COR-L47 (cell line): ENCODE measurements around the gene KCNK7.
"Not testable (repeated sequence)": the region's sequence is repeated elsewhere in the genome, so short reads cannot be mapped to it uniquely, and the experiment has no call there.

ENCODE experiments used
- DNase-seq: peaks from one replicate; lab custom pipeline; 2025; lab: John Stamatoyannopoulos, UW

KCNK7 gene

DNA sequence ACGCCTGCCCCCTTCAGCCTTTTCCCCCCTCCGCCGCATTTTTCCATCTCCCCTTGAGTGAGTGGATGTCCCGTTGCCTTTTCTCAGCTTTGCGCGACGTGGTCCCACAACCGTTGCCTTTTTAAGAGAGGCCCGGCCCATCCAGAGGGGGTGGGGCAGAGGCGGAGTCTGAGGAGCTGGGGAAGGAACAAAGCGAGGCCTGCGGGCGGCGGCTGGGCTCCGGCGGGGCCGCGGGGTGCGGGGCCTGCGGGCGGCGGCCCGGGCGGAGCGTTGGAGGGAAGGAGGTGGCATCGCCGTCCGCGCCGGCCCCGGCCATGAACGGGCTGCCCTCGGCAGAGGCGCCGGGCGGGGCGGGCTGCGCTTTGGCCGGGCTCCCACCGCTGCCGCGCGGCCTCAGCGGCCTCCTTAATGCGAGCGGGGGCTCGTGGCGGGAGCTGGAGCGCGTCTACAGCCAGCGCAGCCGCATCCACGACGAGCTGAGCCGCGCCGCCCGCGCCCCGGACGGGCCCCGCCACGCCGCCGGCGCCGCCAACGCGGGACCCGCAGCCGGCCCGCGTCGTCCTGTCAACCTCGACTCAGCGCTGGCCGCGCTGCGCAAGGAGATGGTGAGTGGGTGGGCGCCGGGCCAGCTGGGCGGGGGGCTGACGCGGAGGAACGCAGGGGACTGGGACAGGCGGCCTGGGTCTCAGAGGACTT, 23.1 kb downstream of the KCNK7 start, which contains the start of gene FAM89B:
Gene FAM89B (plus strand): TSS at position 183 of the 696 bp plus-strand sequence. CDS start 132 bp downstream, at position 315.
- peak; percentile 57 for DNase-seq

DNA sequence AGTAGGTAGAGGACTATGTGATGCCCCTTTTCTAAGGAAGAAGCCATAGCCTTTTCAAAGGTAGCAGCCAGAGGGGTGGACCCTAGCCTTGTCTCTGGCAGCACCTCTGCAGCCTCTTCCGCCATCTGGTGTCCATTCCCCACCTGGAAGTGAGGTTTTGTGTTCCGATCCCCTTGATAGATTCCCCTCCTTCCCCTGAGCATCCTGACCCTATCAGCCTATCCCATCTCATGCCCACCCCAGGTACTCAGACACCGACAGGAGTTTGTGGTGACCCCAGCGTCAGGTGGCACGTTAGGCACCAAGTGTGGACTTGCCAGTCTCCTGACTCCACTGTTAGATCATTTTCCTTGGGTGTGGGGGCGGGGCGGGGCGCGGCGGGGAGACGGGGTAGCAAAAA, 23.7 kb downstream of the KCNK7 start:
- peak; percentile 71 for DNase-seq

DNA sequence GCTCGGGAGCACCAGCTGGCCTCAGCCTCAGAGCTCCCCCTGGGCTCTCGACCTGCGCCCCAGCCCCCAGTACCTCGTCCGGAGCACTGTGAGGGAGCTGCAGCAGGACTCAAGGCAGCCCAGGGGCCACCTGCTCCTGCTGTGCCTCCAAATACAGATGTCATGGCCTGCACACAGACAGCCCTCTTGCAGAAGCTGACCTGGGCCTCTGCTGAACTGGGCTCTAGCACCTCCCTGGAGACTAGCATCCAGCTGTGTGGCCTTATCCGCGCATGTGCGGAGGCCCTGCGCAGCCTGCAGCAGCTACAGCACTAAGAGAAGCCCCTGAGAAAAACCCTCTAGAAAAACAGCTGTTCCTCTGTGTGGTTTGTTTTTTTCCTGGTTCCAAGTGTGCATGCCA, 24.2 kb downstream of the KCNK7 start:
- no peak for DNase-seq

DNA sequence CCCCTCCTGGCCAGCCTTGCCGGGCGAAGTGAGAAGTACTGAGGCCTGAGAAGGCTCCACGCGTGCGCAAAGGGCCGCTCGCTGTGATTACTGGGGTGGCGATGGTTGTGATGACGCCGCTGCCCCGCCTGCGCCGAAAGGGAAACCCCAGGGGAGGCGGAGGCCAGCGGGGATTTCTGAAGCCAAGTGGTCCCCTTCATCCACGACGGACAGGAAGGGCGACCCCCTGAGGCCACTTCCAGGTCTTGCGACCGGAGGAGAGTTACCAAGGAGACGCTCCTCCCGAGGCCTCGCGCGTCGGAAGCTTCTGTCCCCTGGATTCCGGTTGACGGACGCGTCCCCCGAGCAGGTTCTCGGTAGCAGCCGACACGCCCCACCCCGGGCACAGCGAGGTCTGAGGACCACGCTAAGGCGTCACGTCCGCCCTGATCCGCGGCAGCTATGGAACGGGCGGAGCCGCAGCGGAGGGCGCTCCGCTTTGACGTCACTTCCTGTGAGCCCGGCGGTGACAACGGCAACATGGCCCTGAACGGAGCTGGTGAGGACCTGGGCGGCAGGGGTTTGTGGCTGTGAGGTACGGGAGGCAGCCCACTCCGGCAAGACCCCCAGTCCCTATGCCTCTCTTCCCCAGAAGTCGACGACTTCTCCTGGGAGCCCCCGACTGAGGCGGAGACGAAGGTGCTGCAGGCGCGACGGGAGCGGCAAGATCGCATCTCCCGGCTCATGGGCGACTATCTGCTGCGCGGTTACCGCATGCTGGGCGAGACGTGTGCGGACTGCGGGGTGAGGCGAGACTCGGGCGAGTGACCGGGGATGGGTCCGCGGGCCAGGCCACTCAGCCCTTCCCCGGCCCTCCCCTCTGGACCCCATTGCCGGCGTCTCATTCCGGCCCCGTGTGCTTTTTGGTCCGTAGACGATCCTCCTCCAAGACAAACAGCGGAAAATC, 25.4 kb downstream of the KCNK7 start, which contains the start of gene ZNRD2:
Gene ZNRD2 (plus strand): TSS at position 505 of the 946 bp plus-strand sequence. CDS start 15 bp downstream, at position 520.
- DNase-seq, result peak; percentile 99

DNA sequence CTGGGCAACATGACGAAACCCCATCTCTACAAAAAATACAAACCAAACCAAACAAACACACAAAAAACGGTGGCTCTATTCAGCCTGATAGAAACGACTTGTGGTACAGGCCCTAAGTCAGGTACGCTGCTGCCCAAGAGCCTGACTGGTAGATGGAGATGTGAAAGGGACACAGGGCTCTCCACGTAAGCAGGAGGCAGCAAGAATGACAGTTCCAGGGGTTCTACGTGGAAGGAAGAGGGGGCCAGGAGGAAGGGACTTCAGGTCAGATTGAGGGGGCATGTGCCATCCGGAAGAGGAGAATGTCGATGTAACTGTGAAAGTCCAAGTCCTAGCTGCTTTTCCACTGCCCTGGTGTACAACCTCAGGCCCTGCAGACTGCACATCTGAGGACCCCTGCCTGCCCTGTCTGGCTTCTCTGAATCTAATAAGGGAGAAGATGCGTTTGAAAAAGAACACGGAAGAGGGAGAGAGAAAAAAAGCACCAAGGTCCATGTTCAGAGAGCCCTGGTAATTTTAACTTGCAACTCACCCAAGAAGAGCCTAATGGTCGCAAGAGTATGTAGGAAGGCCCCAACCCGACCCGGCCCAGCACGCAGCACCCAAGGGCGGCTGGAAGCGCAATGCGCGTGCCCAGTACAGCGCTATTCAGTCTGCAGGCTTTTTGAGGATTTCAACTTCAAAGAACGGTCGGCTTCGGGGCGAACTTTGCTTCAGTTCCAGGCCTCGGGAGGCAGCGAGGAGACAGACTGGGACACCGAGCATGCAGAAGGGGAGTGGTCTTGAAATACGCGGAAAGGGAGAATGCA, 26.2 kb downstream of the KCNK7 start:
- no peak for DNase-seq

DNA sequence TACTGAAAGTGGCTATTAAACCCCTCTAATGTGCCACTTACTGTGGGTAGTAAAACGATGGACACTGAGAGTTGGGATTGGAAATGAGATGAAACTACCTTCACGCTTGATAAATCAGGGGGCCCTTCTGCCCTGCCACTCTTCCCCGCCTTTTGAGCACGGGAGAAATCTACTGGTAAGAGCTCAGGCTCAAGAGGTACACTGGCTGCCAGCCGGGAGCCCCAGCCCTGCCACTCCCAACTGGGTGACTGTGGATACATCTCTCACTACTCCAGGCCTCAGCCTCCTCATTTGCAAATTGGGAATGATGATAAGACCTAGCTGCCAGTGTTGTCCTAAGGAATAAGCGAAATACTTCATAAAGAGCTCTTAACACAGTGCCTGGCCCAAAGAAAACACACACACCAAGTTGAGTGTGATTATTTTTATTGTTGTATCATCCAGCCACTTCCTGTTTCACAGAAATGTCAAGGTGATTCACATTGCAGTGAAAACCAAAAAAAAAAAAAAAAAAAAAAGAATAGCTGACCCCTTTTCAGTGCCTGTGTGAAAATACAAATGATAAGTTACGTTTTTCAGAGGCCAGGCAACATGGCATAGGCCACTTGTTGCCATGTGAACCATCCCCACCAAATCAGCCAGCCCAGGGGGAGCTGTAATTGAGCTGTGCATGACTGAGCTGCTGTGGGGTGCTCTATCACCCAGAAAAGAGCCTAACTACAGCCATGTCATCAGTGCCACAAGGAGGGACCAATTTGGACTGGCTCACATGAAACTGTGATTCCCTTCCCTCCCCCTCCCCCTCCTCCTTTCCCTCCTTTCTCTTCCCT, 29.8 kb downstream of the KCNK7 start:
- no peak for DNase-seq

DNA sequence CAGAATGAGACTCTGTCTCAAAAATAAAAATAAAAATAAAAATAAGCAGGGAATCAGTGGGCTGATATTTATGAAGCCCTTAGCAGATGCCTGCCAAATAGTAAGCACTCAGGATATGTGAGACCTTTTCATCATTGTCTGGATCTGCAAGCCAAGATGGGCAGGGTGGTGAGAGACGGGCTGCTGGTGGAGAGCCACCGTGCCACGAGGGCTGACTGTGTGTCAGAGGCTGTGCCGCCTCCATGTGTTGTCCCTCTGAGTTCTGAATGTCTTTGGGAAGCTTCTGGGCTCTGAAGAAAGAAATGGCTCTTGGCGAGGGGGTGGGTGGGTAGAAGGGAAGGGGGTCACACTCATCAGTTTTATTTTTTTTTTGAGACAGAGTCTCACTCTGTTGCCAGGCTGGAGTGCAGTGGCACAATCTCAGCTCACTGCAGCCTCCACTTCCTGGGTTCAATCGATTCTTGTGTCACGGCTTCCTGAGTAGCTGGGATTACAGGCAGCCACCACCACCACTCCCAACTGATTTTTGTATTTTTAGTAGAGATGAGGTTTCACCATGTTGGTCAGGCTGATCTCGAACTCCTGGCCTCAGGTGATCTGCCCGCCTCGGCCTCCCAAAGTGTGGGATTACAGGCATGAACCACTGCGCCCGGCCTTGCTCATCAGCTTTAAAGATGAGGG, 30.6 kb downstream of the KCNK7 start:
- DNase-seq, result not testable (repeated sequence)

DNA sequence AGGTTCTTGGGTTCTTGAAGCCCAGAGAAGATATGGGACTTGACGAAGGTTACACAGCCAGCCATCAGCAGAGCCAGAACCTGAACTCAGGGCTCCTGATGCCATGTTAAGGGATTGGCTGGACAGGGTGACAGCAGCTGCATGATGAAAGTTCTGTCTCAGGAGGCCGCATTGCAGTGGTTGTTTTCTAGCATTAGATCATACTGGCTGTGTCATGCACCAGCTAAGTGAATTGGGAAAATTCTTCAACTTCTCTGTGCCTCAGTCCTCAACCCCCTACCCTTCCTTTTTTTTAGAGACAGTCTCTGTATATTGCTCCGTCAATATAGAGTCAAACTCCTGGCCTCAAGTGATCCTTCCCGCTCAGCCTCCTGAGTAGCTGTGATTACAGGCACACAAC, 32.0 kb downstream of the KCNK7 start:
- no peak for DNase-seq

DNA sequence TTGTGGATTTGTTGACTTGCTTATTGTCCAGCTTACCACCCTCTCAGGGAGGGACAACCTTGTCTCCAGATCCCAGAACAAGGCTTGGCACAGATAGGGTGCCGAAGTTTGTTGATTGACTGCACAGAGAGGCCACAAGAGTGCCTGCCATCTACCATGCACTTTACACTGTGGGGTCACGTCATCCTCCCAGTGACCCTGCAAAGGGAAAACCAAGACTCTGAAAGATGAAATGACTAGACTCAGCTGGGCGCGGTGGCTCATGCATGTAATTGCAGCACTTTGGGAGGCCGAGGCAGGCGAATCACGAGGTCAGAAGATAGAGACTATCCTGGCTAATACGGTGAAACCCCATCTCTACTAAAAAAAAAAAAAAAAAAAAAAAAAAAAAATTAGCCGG, 32.8 kb downstream of the KCNK7 start:
- DNase-seq, result no peak

DNA sequence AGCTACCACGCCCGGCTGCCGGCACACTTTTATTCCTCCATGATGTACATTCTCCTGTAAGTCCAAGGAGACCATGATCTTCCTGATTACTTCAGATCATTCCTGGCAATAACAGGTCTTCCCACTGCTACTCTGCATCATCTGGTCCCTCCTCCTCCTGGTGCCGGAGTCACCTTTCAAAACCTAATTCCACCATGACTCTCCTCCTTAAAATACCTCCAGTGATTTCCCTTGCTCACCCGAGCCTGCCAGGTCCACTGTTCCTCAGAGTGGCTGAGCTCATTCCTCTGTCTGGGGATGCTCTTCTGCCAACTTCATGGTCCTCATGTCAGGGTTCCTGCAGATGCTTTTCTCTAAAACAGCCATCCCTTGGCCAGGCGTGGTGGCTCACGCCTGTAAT, 33.6 kb downstream of the KCNK7 start:
- no peak for DNase-seq

DNA sequence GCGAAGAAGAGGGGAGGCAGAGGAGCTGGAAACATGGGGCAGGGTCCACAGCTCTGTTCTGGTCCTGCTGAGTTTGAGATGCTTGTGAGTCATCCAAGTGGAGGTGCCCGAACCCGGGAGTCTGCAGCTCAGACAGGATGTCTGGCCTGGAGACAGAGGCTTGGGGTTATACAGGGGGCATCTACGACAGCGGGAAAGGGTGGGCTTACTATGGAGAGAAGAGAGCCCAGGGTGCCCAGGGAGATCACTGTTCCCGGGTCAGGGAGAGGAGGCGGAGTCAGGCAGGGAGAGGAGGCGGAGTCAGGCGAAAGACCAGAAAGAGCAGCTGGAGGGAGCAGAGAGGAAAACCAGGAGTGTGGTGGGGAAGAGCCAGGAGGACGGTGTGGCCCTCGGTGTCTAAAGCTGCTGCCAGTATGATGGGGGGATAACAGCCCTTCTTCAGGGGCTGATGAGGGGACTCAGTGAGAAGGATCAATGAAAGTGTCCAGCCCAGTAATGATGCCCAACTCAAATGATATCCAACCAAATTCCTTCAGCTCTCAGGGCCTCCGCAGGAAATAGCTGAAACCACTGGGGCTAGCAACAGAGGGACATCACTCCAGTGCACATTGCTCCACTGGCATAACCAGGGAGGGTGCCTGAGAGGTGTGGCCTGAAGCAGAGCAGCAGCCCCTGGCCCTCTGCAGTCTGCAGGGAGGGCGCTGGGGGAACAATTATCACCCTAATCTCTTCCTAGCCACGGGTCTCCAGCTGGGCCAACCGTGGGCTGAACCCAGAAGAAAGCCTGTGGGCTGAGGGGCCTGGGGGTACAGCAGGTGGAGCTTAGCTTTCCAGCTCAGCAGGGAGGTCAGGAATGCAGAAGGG, 34.8 kb downstream of the KCNK7 start:
- no peak for DNase-seq

DNA sequence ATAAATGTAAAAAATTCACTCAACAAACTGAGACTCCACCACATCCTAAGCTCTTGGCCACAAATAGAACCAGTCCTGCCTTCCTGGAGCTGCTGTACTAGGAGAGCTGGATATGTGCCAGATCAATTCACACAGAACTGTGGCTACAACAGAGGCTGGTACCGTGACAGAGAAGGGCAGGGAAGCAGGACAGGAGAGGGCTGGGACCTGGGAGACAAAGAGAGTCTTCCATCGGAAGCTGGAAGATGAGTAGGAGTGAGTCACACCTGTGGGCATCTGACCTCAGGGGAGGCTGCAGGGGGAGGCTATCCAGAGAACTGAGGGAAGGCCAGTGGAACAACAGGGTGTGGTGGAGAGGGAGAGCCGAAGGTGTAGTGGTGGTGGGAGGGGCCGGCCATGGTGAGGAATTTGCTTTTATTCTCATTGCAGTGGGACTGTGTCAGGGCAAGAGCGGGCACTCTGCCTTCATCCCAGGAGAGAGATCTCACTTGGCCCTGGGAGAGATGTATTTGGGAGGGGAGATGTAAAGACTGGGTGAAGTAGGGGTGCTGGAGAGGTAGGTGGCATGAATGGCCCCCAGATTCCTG, 35.6 kb downstream of the KCNK7 start:
- DNase-seq, result peak; percentile 36

DNA sequence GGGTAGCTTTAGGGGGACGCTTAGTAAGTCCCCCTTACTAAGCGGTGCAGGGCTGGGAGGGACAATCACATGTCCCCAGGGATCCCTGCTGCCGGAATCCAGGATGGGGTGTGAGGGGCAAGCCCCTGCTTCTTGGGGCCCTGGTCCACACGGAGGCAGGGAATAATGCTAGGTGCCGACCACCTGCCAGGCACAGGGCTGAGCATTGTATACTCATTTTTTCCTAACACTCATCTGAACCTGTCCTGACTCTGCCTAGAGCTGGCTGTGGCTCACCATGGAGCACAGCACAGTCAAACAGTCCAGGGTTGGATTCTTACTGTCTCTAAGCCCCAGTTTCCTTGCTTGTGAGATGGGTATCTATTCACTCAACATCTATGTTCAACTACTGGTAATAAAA, 36.1 kb downstream of the KCNK7 start:
- no peak for DNase-seq

DNA sequence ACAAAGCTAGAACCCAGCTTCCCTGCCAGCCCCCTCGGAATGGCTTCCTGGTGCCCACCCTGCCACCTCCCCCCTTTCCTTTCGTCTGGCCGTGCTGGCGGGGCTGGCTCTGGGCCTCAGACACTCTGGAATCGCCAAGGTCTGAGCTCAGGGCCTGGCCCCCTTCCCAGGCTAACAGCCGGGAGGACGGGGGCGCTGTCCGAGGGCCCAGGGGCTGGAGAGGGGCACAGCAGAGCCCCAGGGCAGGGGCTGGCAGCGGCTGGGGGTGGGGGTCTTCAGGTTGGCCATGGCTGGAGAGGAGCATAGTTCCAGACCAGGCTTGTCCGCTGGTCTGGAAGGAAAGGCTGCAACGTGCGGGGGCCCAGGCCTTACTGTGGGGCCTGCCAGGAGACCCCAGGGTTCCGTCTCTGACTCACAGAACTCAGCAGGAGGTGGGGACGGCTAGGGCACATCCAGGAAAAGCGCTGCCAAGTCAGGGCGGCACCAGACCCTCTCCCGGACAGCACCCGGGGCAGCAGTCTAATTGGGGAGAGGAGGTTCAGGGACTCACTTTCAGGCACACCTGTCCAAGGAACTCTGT, 36.6 kb downstream of the KCNK7 start:
- DNase-seq, result peak; percentile 58

DNA sequence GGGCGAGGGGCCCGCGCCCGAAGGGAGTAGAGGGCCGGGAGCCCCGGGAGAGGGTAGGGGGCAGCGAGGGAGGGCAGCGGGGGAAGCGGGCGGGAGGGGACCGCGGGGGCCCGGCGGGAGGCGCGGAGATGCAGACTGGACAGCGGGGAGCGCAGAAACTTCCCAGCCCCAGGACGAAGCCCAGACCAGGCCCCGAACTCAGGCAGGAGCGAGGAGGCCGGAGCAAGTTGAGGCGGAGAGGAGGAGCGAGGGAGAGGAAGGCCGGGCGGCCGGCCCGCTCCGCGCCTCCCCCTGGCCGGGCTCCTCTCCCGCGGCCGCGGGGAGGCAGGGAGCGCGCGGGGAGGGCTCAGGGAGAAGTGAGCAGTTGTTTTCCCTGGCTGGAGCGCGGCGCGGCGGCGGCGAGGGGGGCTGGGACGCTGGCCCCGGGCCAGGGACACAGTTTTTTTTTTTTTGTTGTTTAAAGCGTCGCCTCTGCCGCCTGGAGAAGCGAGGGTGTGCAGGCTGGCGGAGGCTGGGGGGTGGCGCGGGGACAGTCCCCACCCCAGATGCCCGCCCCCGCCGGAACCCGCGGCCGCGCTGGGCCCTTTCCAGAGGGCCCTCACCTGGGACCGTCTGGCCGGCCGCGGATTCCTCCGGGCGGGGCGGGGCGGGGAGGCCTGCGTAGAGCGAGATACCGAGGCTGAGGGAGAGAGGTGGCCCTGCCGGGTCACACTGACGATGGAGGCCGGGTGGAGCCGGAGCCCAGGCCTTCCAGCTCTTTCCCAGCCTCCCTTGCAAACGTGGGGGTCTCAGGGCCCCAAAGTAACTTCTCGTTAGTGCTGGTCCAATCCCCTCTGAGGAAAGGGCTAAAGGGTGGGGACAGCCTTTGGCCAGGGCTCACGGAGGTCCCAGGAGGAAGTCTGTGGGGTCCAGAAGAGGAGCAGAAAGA, 37.3 kb downstream of the KCNK7 start, which contains the start of gene LTBP3:
Gene LTBP3 (minus strand): TSS at position 358 of the 928 bp plus-strand sequence. CDS start 400 bp downstream, outside the sequence.
- peak; percentile 63 for DNase-seq

DNA sequence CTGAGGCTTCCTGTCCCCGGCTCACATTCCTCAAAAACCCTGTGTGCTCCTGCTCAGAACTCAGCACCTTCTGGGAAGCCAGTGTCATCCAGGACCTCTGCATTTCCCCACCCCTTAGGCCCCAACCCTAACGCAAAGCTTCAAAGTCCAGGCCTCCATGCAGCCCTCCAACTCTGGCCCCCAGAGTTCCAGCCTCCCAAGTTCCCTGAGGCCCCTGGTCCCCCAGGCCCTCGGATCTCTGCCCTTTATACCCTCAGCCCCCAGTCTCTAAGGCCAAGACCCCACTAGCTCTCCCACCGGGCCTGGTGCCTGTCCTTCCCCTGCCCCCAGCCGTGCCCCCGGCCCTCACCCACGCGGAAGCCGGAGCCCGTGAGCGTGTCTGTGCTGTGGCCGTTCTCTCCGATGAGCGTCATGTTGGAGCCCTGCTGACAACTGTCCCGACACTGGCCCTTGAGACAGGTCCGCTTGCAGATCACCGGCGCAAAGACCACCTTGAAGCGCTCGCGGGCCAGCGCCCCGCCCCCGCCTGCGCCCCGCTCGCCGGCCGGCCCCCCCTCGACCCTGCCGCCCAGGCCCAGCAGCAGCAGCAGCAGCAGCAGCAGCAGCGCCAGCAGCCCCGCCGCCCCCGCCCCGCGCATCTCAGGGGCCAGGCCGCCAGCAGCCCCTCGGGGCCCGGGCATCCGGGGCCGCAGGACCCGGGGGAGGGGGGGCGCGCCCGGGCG, 38.2 kb downstream of the KCNK7 start:
- no peak for DNase-seq
